SK-N-SH (cell line): ENCODE results near the gene ERH. TPM values are rescaled to one million over a fixed set of nuclear protein-coding genes. Genes with fewer than 3 reads are reported as not detected.

Experiments
- CTCF ChIA-PET: fragments of 300-600, 350-600 bp; formaldehyde crosslinking; extraction: SDS; loops from one replicate; lab custom pipeline; 2021; lab: Yijun Ruan, JAX
- POLR2A ChIA-PET: fragments of 350-600 bp; sonication (Branson Sonifier 250); formaldehyde crosslinking; extraction: SDS; loops from one replicate; lab custom pipeline; 2020; ENCODE audit warnings: antibody characterized with exemption, inconsistent platforms; lab: Yijun Ruan, JAX
- DNase-seq: peaks from one replicate; pipeline ENCODE4 v3.0.0; 2012
- H2AFZ ChIP-seq: fragments of 200-600 bp; sonication (generic); 2 replicates; pipeline ENCODE4 v1.8.1; 2016; ENCODE audit warnings: antibody characterized with exemption, mild to moderate bottlenecking, low read depth
- H3F3A ChIP-seq: fragments of 200-600 bp; sonication (generic); replicated peaks from 2 replicates; pipeline ENCODE3; 2016; ENCODE audit warnings: antibody characterized with exemption, mild to moderate bottlenecking; ENCODE audit not compliant: insufficient read depth
- H3K27ac ChIP-seq, 2 experiments: fragments of 200-500 bp in 1 of 2; fragments of 200-600 bp in 1 of 2; sonication (Bioruptor generic) in 1 of 2; sonication (generic), shearing (Covaris generic) in 1 of 2; 2 replicates each; pipeline versions ENCODE4 v1.5.1 to v1.6.1; 2014 to 2016; ENCODE audit warnings: low read depth in 2 of 2, inconsistent platforms in 1 of 2, low read length in 1 of 2, mild to moderate bottlenecking in 1 of 2, mixed read lengths in 1 of 2
- H3K27me3 ChIP-seq: fragments of 200-600 bp; sonication (generic), shearing (Covaris generic); 2 replicates; pipeline ENCODE4 v1.6.1; 2016; ENCODE audit warnings: mixed run types; ENCODE audit not compliant: insufficient read depth
- H3K36me3 ChIP-seq, 2 experiments: fragments of 200-500 bp in 1 of 2; fragments of 200-600 bp in 1 of 2; sonication (Bioruptor generic) in 1 of 2; sonication (generic) in 1 of 2; replicated peaks in 1 of 2; 2 replicates each; pipeline versions ENCODE3 to v1.5.1; 2014 to 2016; ENCODE audit warnings: low read length in 1 of 2, mild to moderate bottlenecking in 1 of 2; ENCODE audit not compliant: insufficient read depth in 2 of 2, control insufficient read depth in 1 of 2
- H3K4me1 ChIP-seq, 2 experiments: fragments of 200-500 bp in 1 of 2; fragments of 200-600 bp in 1 of 2; sonication (Bioruptor generic) in 1 of 2; sonication (generic), shearing (Covaris generic) in 1 of 2; 2 replicates each; pipeline versions ENCODE4 v1.5.1 to v1.6.1; 2014 to 2016; ENCODE audit warnings: low read depth in 1 of 2, low read length in 1 of 2, mixed run types in 1 of 2; ENCODE audit not compliant: insufficient read depth in 2 of 2, control insufficient read depth in 1 of 2
- H3K4me2 ChIP-seq: fragments of 200-600 bp; sonication (generic), shearing (Covaris generic); 2 replicates; pipeline ENCODE4 v1.6.1; 2017; ENCODE audit warnings: mixed run types
- H3K4me3 ChIP-seq, 2 experiments: fragments of 200-500 bp in 1 of 2; fragments of 200-600 bp in 1 of 2; sonication (Bioruptor generic) in 1 of 2; sonication (generic), shearing (Covaris generic) in 1 of 2; 2 replicates each; pipeline versions ENCODE4 v1.5.1 to v1.8.1; 2014 to 2016; ENCODE audit warnings: low read depth in 2 of 2, inconsistent platforms in 1 of 2, low read length in 1 of 2, mild to moderate bottlenecking in 1 of 2, mixed read lengths in 1 of 2, moderate library complexity in 1 of 2
- H3K79me2 ChIP-seq: fragments of 200-600 bp; sonication (generic); 2 replicates; pipeline ENCODE4 v1.8.1; 2017; ENCODE audit warnings: mild to moderate bottlenecking; ENCODE audit not compliant: insufficient read depth
- H3K9ac ChIP-seq: fragments of 200-600 bp; sonication (generic); 2 replicates; pipeline ENCODE4 v1.6.1; 2017; ENCODE audit warnings: mixed run types
- H3K9me2 ChIP-seq: fragments of 200-600 bp; sonication (generic); 2 replicates; pipeline ENCODE4 v1.6.1; 2017; ENCODE audit warnings: mixed run types
- H3K9me3 ChIP-seq: fragments of 200-600 bp; sonication (generic); 2 replicates; pipeline ENCODE4 v1.6.1; 2017; ENCODE audit warnings: mixed run types, mild to moderate bottlenecking, moderate library complexity
- H4K20me1 ChIP-seq: fragments of 200-600 bp; sonication (generic); 2 replicates; pipeline ENCODE4 v1.6.1; 2017; ENCODE audit warnings: mild to moderate bottlenecking, mixed run types; ENCODE audit not compliant: insufficient read depth
- CHD2 ChIP-seq: fragments of 150-350 bp; IDR thresholded peaks from 2 replicates; pipeline ENCODE4 v1.6.1; 2018; ENCODE audit warnings: low read length; ENCODE audit not compliant: partially characterized antibody
- EP300 ChIP-seq, 2 experiments: IDR thresholded peaks; 2 replicates each; pipeline versions ENCODE4 v1.4.0 to v1.6.1; 2012; ENCODE audit warnings: borderline replicate concordance in 1 of 2, low read depth in 1 of 2, low read length in 1 of 2
- FOSL2 ChIP-seq: IDR thresholded peaks from 2 replicates; pipeline ENCODE4 v1.4.0; 2012; ENCODE audit warnings: low read depth, mild to moderate bottlenecking, moderate library complexity, borderline replicate concordance
- FOXJ3 ChIP-seq: sonication (generic); formaldehyde crosslinking; IDR thresholded peaks from 2 replicates; pipeline ENCODE4 v1.5.1; 2020; ENCODE audit warnings: mild to moderate bottlenecking, missing genetic modification reagents
- FOXM1 ChIP-seq: IDR thresholded peaks from 2 replicates; pipeline ENCODE4 v1.4.0; 2012; ENCODE audit warnings: low read depth, mild to moderate bottlenecking
- GATA2 ChIP-seq: sonication (generic); formaldehyde crosslinking; IDR thresholded peaks from 2 replicates; pipeline ENCODE4 v1.5.0; 2020; ENCODE audit warnings: mild to moderate bottlenecking, missing genetic modification reagents
- IRF3 ChIP-seq: fragments of 150-350 bp; IDR thresholded peaks from 2 replicates; pipeline ENCODE4 v1.6.1; 2016; ENCODE audit warnings: mild to moderate bottlenecking, low read depth, low read length
- MEF2A ChIP-seq: IDR thresholded peaks from 2 replicates; pipeline ENCODE4 v1.4.0; 2012; ENCODE audit warnings: low read depth, borderline replicate concordance
- MXI1 ChIP-seq: IDR thresholded peaks from 2 replicates; pipeline ENCODE4 v1.6.1; 2012; ENCODE audit warnings: mild to moderate bottlenecking, low read depth, low read length, improper control_type of control experiment
- NFIC ChIP-seq: IDR thresholded peaks from 2 replicates; pipeline ENCODE4 v1.4.0; 2012; ENCODE audit warnings: borderline replicate concordance
- PBX3 ChIP-seq: IDR thresholded peaks from 2 replicates; pipeline ENCODE4; 2012
- RAD21 ChIP-seq: IDR thresholded peaks from 2 replicates; pipeline ENCODE4 v1.6.1; 2012; ENCODE audit warnings: mild to moderate bottlenecking, low read length
- REST ChIP-seq: IDR thresholded peaks from 2 replicates; pipeline ENCODE4 v1.6.1; 2012; ENCODE audit warnings: mild to moderate bottlenecking, low read depth, low read length, moderate library complexity
- RFX5 ChIP-seq: IDR thresholded peaks from 2 replicates; pipeline ENCODE4 v1.6.1; 2012; ENCODE audit warnings: mild to moderate bottlenecking, improper control_type of control experiment, low read length
- RXRA ChIP-seq: IDR thresholded peaks from 2 replicates; pipeline ENCODE4 v1.4.0; 2012; ENCODE audit warnings: low read depth, mild to moderate bottlenecking, borderline replicate concordance
- SMC3 ChIP-seq: IDR thresholded peaks from 2 replicates; pipeline ENCODE4 v1.6.1; 2012; ENCODE audit warnings: low read depth, low read length, improper control_type of control experiment
- TEAD4 ChIP-seq: IDR thresholded peaks from 2 replicates; pipeline ENCODE4 v1.4.0; 2012; ENCODE audit warnings: mild to moderate bottlenecking, borderline replicate concordance; ENCODE audit not compliant: insufficient read depth
- USF2 ChIP-seq: fragments of 150-350 bp; IDR thresholded peaks from 2 replicates; pipeline ENCODE4 v1.6.1; 2017; ENCODE audit warnings: antibody characterized with exemption, low read length, low read depth, borderline replicate concordance
- YY1 ChIP-seq: IDR thresholded peaks from 2 replicates; pipeline ENCODE4 v1.4.0; 2012; ENCODE audit warnings: low read depth, mild to moderate bottlenecking
- WGBS: methylation state at CpG from one replicate; pipeline ENCODE4 v1.1.6; 2017; ENCODE audit warnings: low lambda C conversion rate; 5-methylcytosine and 5-hydroxymethylcytosine counted together
- polyA plus RNA-seq, 3 experiments: library from polyadenylated mRNA; depleted of rRNA; stranded (reverse); fragments of >200 nt; gene quantifications; 2 replicates each; pipeline ENCODE4 v1.2.3, GENCODE V29; 2012
- TF ChIP-seq, protein P1 (sequence below): fragments of 200-600 bp; sonication (generic); IDR thresholded peaks from 2 replicates; pipeline ENCODE4 v1.6.1; 2017; ENCODE audit warnings: antibody characterized with exemption, mild to moderate bottlenecking, moderate library complexity

The ERH gene
- polyA plus RNA-seq, 1 of the 3 experiments (the other 2 are of a cell fraction), result 186 TPM

DNA sequence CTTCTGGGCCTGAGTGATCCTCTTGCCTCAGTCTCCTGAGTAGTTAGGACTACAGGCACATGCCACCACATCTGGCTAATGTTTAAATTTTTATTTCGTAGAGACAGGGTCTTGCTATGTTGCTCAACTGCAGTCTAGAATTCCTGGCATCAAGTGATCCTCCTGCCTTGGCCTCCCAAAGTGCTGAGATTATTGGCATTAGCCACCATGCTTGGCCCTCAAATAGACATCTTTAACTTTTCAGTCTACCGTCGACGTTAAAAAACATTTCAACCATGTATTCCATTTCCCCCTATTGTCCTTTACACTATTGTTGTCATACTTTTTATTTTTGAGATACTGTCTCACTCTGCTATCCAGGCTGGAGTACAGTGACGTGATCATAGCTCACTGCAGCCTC is 22.4 kb downstream of the ERH start:
- 95% methylated on average over 5 of the region's 5 CpGs for WGBS
- H3K27ac ChIP-seq, result no peak overlapping the region
- peaks cover 8% of the 10 kb centered on the region; the same call in 1 of the 2 replicates for H3K79me2 ChIP-seq
- no peaks in the 10 kb centered on the region for H3K9me3 ChIP-seq
- no peak for DNase-seq
- CTCF ChIA-PET, result interaction anchor here (1.3 to 2.1 kb wide), 3 partner anchors 13 to 134 kb away, joined by 4 to 7 read pairs (median 5); no protein-coding TSS in a partner anchor
- POLR2A ChIA-PET, result no interaction called here
- peaks cover 6% of the 10 kb centered on the region for H3F3A ChIP-seq
- H3K9ac ChIP-seq, result no peak overlapping the region
- H3K4me2 ChIP-seq, result no peak overlapping the region
- peaks cover 44 to 52% of the 10 kb centered on the region in 2 experiments for H3K36me3 ChIP-seq
- H3K4me1 ChIP-seq, result no peaks in the 10 kb centered on the region
- no peak for TF ChIP-seq CHD2
- no peak for TF ChIP-seq NFIC
- no peak for TF ChIP-seq FOXJ3
- no peak for TF ChIP-seq EP300 (IDR thresholded peaks at IDR 0.05; ENCODE audit: borderline replicate concordance in 1 of 2, low read depth in 1 of 2, low read length in 1 of 2)
- no peak for TF ChIP-seq TEAD4
- TF ChIP-seq FOXM1, result no peak
- no peak for TF ChIP-seq RXRA
- no peak for TF ChIP-seq RAD21
- TF ChIP-seq IRF3, result no peak
- no peak for TF ChIP-seq USF2
- no peak for TF ChIP-seq REST
- H3K4me3 ChIP-seq, result no peak overlapping the region
- no peaks in the 10 kb centered on the region for H4K20me1 ChIP-seq
- H3K9me2 ChIP-seq, result no peaks in the 10 kb centered on the region
- no peak overlapping the region for H2AFZ ChIP-seq
- no peaks in the 10 kb centered on the region for H3K27me3 ChIP-seq

GRCh38 chr14:69375182-69375581 is 22.9 kb downstream of the ERH start:
- Histone ChIP-seq H3K4me2 (no peak overlapping the region), H4K20me1 (no peaks in the 10 kb centered on the region), H2AFZ (no peak overlapping the region), H3K27ac (no peak overlapping the region), H3K79me2 (peaks cover 2% of the 10 kb centered on the region; the same call in 1 of the 2 replicates), H3K4me3 (no peak overlapping the region), H3K9me2 (no peaks in the 10 kb centered on the region), H3K9me3 (no peaks in the 10 kb centered on the region), H3K4me1 (no peaks in the 10 kb centered on the region), H3K27me3 (no peaks in the 10 kb centered on the region), H3K9ac (no peak overlapping the region), H3F3A (peaks cover 6% of the 10 kb centered on the region), H3K36me3 (peaks cover 39 to 49% of the 10 kb centered on the region in 2 experiments)
- no peak for DNase-seq
- WGBS, result 92% methylated on average over 3 of the region's 3 CpGs
- POLR2A ChIA-PET, result no interaction called here
- CTCF ChIA-PET, result interaction anchor here (1.0 kb wide), 1 partner anchor 13 kb away, joined by 3 read pairs; no protein-coding TSS in a partner anchor
- TF ChIP-seq, protein P1, sequence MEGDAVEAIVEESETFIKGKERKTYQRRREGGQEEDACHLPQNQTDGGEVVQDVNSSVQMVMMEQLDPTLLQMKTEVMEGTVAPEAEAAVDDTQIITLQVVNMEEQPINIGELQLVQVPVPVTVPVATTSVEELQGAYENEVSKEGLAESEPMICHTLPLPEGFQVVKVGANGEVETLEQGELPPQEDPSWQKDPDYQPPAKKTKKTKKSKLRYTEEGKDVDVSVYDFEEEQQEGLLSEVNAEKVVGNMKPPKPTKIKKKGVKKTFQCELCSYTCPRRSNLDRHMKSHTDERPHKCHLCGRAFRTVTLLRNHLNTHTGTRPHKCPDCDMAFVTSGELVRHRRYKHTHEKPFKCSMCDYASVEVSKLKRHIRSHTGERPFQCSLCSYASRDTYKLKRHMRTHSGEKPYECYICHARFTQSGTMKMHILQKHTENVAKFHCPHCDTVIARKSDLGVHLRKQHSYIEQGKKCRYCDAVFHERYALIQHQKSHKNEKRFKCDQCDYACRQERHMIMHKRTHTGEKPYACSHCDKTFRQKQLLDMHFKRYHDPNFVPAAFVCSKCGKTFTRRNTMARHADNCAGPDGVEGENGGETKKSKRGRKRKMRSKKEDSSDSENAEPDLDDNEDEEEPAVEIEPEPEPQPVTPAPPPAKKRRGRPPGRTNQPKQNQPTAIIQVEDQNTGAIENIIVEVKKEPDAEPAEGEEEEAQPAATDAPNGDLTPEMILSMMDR, result no peak
- no peak for TF ChIP-seq MXI1
- TF ChIP-seq GATA2 (CRISPR knock-in tag), result no peak
- TF ChIP-seq YY1, result no peak
- TF ChIP-seq PBX3, result no peak
- no peak for TF ChIP-seq CHD2
- TF ChIP-seq EP300 (IDR thresholded peaks at IDR 0.05; ENCODE audit: borderline replicate concordance in 1 of 2, low read depth in 1 of 2, low read length in 1 of 2), result no peak
- TF ChIP-seq RFX5, result no peak
- no peak for TF ChIP-seq MEF2A
- TF ChIP-seq RXRA, result no peak
- no peak for TF ChIP-seq FOSL2
- TF ChIP-seq NFIC, result no peak
- no peak for TF ChIP-seq SMC3
